CD14-positive monocyte (primary cell): ENCODE data around the gene PBX3. TPM values are rescaled to one million over a fixed set of nuclear protein-coding genes. Genes with fewer than 3 reads are reported as not detected.

Experiments used
- DNase-seq, 3 donors: peaks; one replicate each; pipeline ENCODE4 v3.0.0-alpha.2; 2011 to 2022
- H2AFZ ChIP-seq: 2 replicates; pipeline ENCODE4 v1.6.0; 2012; ENCODE audit warnings: mild to moderate bottlenecking, low read depth, low read length, inconsistent platforms; ENCODE audit not compliant: insufficient read depth, poor library complexity, severe bottlenecking
- H3K27ac ChIP-seq, 2 donors: 1 replicate in 1 of 2; 2 replicates in 1 of 2; pipeline ENCODE4 v1.5.1; 2012 to 2013; ENCODE audit warnings: low read length in 2 of 2, control low read depth in 1 of 2, inconsistent platforms in 1 of 2, low read depth in 1 of 2, mild to moderate bottlenecking in 1 of 2
- H3K27me3 ChIP-seq, 2 donors: one replicate each; pipeline versions ENCODE4 v1.6.0 to v1.6.1; 2011 to 2013; ENCODE audit warnings: low read length in 2 of 2; ENCODE audit not compliant: control insufficient read depth in 2 of 2, insufficient read depth in 2 of 2
- H3K36me3 ChIP-seq, 2 donors: replicated peaks in 1 of 2; 1 replicate in 1 of 2; 2 replicates in 1 of 2; pipeline versions ENCODE4 v1.5.1 to v1.6.1; 2012 to 2013; ENCODE audit warnings: low read length in 2 of 2, control low read depth in 1 of 2, inconsistent platforms in 1 of 2, mild to moderate bottlenecking in 1 of 2; ENCODE audit not compliant: insufficient read depth in 2 of 2, control insufficient read depth in 1 of 2
- H3K4me1 ChIP-seq, 2 donors: 1 replicate in 1 of 2; 2 replicates in 1 of 2; pipeline versions ENCODE4 v1.5.1 to v1.6.1; 2012 to 2013; ENCODE audit warnings: low read length in 2 of 2, control low read depth in 1 of 2, inconsistent platforms in 1 of 2, mild to moderate bottlenecking in 1 of 2, moderate library complexity in 1 of 2; ENCODE audit not compliant: insufficient read depth in 2 of 2, control insufficient read depth in 1 of 2
- H3K4me2 ChIP-seq: replicated peaks from 2 replicates; pipeline ENCODE3; 2012; ENCODE audit warnings: low read length, moderate library complexity, mild to moderate bottlenecking; ENCODE audit not compliant: poor library complexity, severe bottlenecking; ENCODE audit errors: extremely low read depth
- H3K4me3 ChIP-seq, 3 experiments: fragments of 200-600 bp in 1 of 3; sonication (generic) in 1 of 3; replicated peaks in 1 of 3; 1 replicate in 2 of 3; 2 replicates in 1 of 3; pipeline ENCODE4 v1.5.1; 2011 to 2013; ENCODE audit warnings: low read length in 3 of 3, mild to moderate bottlenecking in 3 of 3, control low read depth in 2 of 3, low read depth in 2 of 3, inconsistent platforms in 1 of 3, moderate library complexity in 1 of 3
- H3K79me2 ChIP-seq: 2 replicates; pipeline ENCODE4 v1.6.0; 2012; ENCODE audit warnings: mild to moderate bottlenecking, control low read depth, inconsistent platforms, low read length, moderate library complexity; ENCODE audit not compliant: insufficient read depth
- H3K9ac ChIP-seq: 2 replicates; pipeline ENCODE4 v1.6.0; 2017; ENCODE audit warnings: low read length, mild to moderate bottlenecking; ENCODE audit not compliant: insufficient read depth, poor library complexity, severe bottlenecking
- H3K9me3 ChIP-seq, 2 donors: replicated peaks in 1 of 2; 1 replicate in 1 of 2; 2 replicates in 1 of 2; pipeline versions ENCODE4 v1.5.1 to v1.6.1; 2012 to 2013; ENCODE audit warnings: low read length in 2 of 2, control low read depth in 1 of 2; ENCODE audit not compliant: control insufficient read depth in 1 of 2, insufficient read depth in 1 of 2
- H4K20me1 ChIP-seq: 2 replicates; pipeline ENCODE4 v1.6.0; 2012; ENCODE audit warnings: mild to moderate bottlenecking, low read length, control low read depth, moderate library complexity; ENCODE audit not compliant: insufficient read depth
- H3K27ac Mint-ChIP-seq, 7 donors: one replicate each; pipeline ENCODE4 v1.8.0; 2020; ENCODE audit warnings: mild to moderate bottlenecking in 7 of 7, mixed read lengths in 7 of 7, moderate library complexity in 6 of 7, inconsistent platforms in 2 of 7
- H3K27me3 Mint-ChIP-seq, 3 donors: one replicate each; pipeline ENCODE4 v1.8.0; 2021 to 2022; ENCODE audit warnings: low read depth in 3 of 3, mild to moderate bottlenecking in 3 of 3, mixed read lengths in 3 of 3, moderate library complexity in 3 of 3, inconsistent platforms in 1 of 3
- H3K36me3 Mint-ChIP-seq, 2 donors: one replicate each; pipeline ENCODE4 v1.8.0; 2020; ENCODE audit warnings: mixed read lengths in 2 of 2, inconsistent platforms in 1 of 2, mild to moderate bottlenecking in 1 of 2
- H3K4me1 Mint-ChIP-seq: one replicate; pipeline ENCODE4 v1.8.0; 2020; ENCODE audit warnings: mild to moderate bottlenecking, mixed read lengths
- H3K4me3 Mint-ChIP-seq, 2 donors: one replicate each; pipeline ENCODE4 v1.8.0; 2020; ENCODE audit warnings: mild to moderate bottlenecking in 2 of 2, mixed read lengths in 2 of 2, moderate library complexity in 1 of 2
- H3K9me3 Mint-ChIP-seq, 7 donors: one replicate each; pipeline ENCODE4 v1.8.0; 2020 to 2022; ENCODE audit warnings: mixed read lengths in 7 of 7, mild to moderate bottlenecking in 6 of 7, moderate library complexity in 6 of 7, inconsistent platforms in 2 of 7
- WGBS: methylation state at CpG from one replicate; pipeline ENCODE4 v1.1.5; 2013; ENCODE audit warnings: missing lambda C conversion rate; ENCODE audit not compliant: insufficient coverage; 5-methylcytosine and 5-hydroxymethylcytosine counted together
- intact Hi-C, 2 donors: fragments of 100-400 bp; cut with micrococcal nuclease; formaldehyde crosslinking; loops; one replicate each; pipeline versions ENCODE4 v1.15.0 to v1.15.1; 2023
- polyA plus RNA-seq, 3 donors: library from polyadenylated mRNA; depleted of rRNA in 1 of 3; unstranded in 2 of 3; stranded (reverse) in 1 of 3; fragments of 300-500 nt in 2 of 3; fragments of >200 nt in 1 of 3; fragmentation: Illumina TruSeq in 2 of 3; gene quantifications; 1 replicate in 2 of 3; 2 replicates in 1 of 3; pipeline ENCODE4 v1.2.3, GENCODE V29; 2012 to 2021
- TF ChIP-seq, protein P1 (sequence below): fragments of 200-600 bp; IDR thresholded peaks from one replicate; pipeline ENCODE4 v1.8.0; 2022; ENCODE audit warnings: antibody characterized with exemption, mild to moderate bottlenecking

Gene PBX3
- polyA plus RNA-seq, 3 donors, result 6.6 to 22.7 (median 7.1) TPM

DNA sequence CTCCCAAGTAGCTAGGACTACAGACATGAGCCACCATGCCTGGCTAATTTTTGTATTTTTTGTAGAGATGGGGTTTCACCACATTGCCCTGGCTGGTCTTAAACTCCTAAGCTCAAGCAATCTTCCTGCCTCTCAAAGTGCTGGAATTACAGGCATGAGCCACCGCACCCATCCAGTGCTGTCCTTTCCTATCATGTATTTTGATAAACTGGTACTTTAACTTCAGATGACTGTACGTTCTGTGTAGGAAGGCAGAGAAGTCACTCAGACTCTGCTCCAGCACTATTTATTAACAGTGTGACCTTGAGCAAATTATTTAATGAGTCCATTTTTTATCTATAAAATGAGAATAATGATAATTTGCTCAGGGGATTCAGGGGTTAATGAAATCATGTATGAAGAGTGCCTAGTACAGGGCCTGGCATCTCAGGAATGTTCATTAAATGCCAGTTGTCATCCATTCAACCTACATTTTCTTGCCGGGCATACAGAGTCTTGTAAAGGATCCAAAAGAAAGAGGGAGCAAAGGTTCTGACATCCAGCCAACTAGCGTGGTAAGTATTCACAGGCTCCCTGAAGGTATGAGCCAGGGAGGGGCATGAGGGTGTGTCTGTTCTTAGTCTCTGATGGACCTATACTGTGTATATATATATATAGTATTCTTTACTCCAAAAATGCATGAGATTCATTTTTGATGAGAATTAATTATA lies 201.9 kb downstream of the PBX3 start:
- Histone ChIP-seq H3K9ac (no peak overlapping the region), H3K9me3 (peaks cover 0 to 6% of the 10 kb centered on the region in 2 donors), H3K36me3 (peaks cover 0 to 24% of the 10 kb centered on the region in 2 donors), H3K4me1 (no peaks in the 10 kb centered on the region), H4K20me1 (no peaks in the 10 kb centered on the region), H3K4me2 (no peak overlapping the region), H3K4me3 (no peak overlapping the region), H3K27me3 (no peaks in the 10 kb centered on the region), H2AFZ (no peak overlapping the region), H3K27ac (no peak overlapping the region), H3K79me2 (no peaks in the 10 kb centered on the region)
- no peak for DNase-seq
- H3K9me3 Mint-ChIP-seq, result peaks cover 0 to 4% (median 3%) of the 10 kb centered on the region in 7 donors
- TF ChIP-seq, protein P1, sequence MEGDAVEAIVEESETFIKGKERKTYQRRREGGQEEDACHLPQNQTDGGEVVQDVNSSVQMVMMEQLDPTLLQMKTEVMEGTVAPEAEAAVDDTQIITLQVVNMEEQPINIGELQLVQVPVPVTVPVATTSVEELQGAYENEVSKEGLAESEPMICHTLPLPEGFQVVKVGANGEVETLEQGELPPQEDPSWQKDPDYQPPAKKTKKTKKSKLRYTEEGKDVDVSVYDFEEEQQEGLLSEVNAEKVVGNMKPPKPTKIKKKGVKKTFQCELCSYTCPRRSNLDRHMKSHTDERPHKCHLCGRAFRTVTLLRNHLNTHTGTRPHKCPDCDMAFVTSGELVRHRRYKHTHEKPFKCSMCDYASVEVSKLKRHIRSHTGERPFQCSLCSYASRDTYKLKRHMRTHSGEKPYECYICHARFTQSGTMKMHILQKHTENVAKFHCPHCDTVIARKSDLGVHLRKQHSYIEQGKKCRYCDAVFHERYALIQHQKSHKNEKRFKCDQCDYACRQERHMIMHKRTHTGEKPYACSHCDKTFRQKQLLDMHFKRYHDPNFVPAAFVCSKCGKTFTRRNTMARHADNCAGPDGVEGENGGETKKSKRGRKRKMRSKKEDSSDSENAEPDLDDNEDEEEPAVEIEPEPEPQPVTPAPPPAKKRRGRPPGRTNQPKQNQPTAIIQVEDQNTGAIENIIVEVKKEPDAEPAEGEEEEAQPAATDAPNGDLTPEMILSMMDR, result no peak
- intact Hi-C loops, result no loop called here
- WGBS, result no CpG with 5 or more reads among the region's 4 CpGs
- no peaks in the 10 kb centered on the region for H3K4me1 Mint-ChIP-seq
- no peaks in the 10 kb centered on the region for H3K27me3 Mint-ChIP-seq
- no peak overlapping the region for H3K4me3 Mint-ChIP-seq
- H3K27ac Mint-ChIP-seq, result no peak overlapping the region
- H3K36me3 Mint-ChIP-seq, result peaks cover 16 to 29% of the 10 kb centered on the region in 2 donors

DNA sequence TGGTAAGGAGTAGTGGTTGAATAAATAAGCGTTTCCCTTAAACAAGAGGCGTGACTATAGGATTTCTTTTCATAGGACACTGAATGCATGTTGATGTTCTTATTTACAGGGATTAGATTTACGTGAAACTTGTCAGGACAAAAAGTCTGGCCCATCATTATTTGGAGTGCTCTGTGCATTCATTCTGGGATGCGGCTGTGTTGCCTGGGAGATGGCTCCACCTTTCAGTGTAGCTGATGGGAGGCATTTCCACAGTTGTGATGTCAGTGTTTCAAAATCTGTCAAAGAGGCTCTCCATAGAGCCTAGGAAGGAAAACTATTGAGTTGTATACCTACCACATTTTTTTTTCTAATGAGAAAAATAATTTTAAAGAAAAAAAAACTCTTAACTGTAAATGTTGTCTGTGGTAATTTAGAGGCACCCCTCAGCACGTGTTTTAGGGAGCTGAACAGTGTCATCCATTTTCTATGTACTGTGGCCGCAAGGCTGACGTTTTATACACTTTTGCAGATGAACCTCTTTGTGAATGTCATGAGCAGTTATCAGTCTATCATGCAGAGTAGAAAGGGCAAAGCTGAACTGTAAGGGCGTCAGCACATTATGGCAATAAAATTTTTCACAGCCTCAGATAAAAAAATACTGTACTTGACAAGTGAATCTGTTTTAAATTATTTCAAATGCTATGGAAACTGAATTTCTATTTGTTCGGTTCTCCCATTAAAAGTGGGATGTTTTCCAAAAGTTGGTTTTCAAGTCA lies 202.7 kb downstream of the PBX3 start:
- Mint-ChIP-seq H3K27me3 (no peaks in the 10 kb centered on the region), H3K4me1 (no peaks in the 10 kb centered on the region), H3K27ac (no peak overlapping the region), H3K9me3 (peaks cover 0 to 4% (median 2%) of the 10 kb centered on the region in 7 donors), H3K36me3 (peaks cover 14 to 23% of the 10 kb centered on the region in 2 donors), H3K4me3 (no peak overlapping the region)
- Histone ChIP-seq H3K9ac (no peak overlapping the region), H3K27me3 (no peaks in the 10 kb centered on the region), H3K9me3 (peaks cover 0 to 6% of the 10 kb centered on the region in 2 donors), H3K79me2 (no peaks in the 10 kb centered on the region), H3K4me3 (no peak overlapping the region), H2AFZ (no peak overlapping the region), H3K27ac (no peak overlapping the region), H4K20me1 (no peaks in the 10 kb centered on the region), H3K36me3 (peaks cover 0 to 25% of the 10 kb centered on the region in 2 donors), H3K4me1 (no peaks in the 10 kb centered on the region), H3K4me2 (no peak overlapping the region)
- TF ChIP-seq, protein P1, result no peak
- DNase-seq, result no peak
- intact Hi-C loops, result no loop called here
- WGBS, result 97% methylated on average over 7 of the region's 9 CpGs
